Germinal center (tissue), 1 donor: ENCODE results near the gene EXOC7.

Experiments used
- DNase-seq: peaks from one replicate; pipeline ENCODE4 v3.0.0; 2012; ENCODE audit warnings: mixed read lengths, low spot score

Gene EXOC7

GRCh38 chr17:76138896-76139752, 35.5 kb upstream of the EXOC7 start:
- no peak for DNase-seq

GRCh38 chr17:76138234-76138895, 34.8 kb upstream of the EXOC7 start:
- DNase-seq: no peak

GRCh38 chr17:76137351-76138233, 34.0 kb upstream of the EXOC7 start:
- no peak for DNase-seq

GRCh38 chr17:76137001-76137350, 33.4 kb upstream of the EXOC7 start:
- no peak for DNase-seq

GRCh38 chr17:76136276-76137000, 32.9 kb upstream of the EXOC7 start:
- no peak for DNase-seq

- no peak for DNase-seq
Observed at GRCh38 chr17:76135810-76136188, 32.2 kb upstream of the EXOC7 start.

- DNase-seq: no peak
Observed at GRCh38 chr17:76134911-76135809, 31.6 kb upstream of the EXOC7 start.

GRCh38 chr17:76132574-76133338, 29.2 kb upstream of the EXOC7 start:
- DNase-seq: no peak

GRCh38 chr17:76131692-76132573, 28.3 kb upstream of the EXOC7 start:
- DNase-seq: no peak

GRCh38 chr17:76131051-76131691, 27.6 kb upstream of the EXOC7 start:
- DNase-seq: no peak

GRCh38 chr17:76130473-76130872, 26.9 kb upstream of the EXOC7 start:
- no peak for DNase-seq

GRCh38 chr17:76125922-76126321, 22.3 kb upstream of the EXOC7 start:
- no peak for DNase-seq

GRCh38 chr17:76125391-76125675, 21.7 kb upstream of the EXOC7 start:
- DNase-seq: no peak

GRCh38 chr17:76124582-76125390, 21.2 kb upstream of the EXOC7 start:
- no peak for DNase-seq

- DNase-seq: no peak
Observed at GRCh38 chr17:76123749-76124581, 20.4 kb upstream of the EXOC7 start.

GRCh38 chr17:76123191-76123499, 19.6 kb upstream of the EXOC7 start:
- no peak for DNase-seq
